GM13977 (cell line): ENCODE measurements around the gene JPT2.

Experiments used
- DNase-seq: peaks from one replicate; pipeline ENCODE4 v3.0.0; 2012; ENCODE audit warnings: low spot score
- CTCF ChIP-seq: IDR thresholded peaks from 2 replicates; pipeline ENCODE4 v1.5.1; 2012; ENCODE audit warnings: mild to moderate bottlenecking, control low read depth; ENCODE audit not compliant: insufficient read depth; ENCODE audit errors: extremely low read depth, missing control alignments
- in situ Hi-C: fragments of 300-500 bp; cut with MboI; formaldehyde crosslinking; loops from one replicate; pipeline ENCODE4 v1.12.0; 2022; ENCODE audit warnings: low sequenced_read_pairs, low pct_unique_long_range_greater_than_20kb, mixed read lengths, inconsistent platforms; ENCODE audit not compliant: unreplicated experiment

The JPT2 gene

GRCh38 chr16:1721372-1721771, 43.3 kb downstream of the JPT2 start:
- in situ Hi-C loops = no loop called here
- DNase-seq = no peak
- no peak for TF ChIP-seq CTCF

- in situ Hi-C loops = no loop called here
- TF ChIP-seq CTCF = peak; percentile 73
- DNase-seq = peak; percentile 67
These were observed 45.5 kb downstream of the JPT2 start for GRCh38 chr16:1723450-1724147.

- in situ Hi-C loops = no loop called here
- no peak for TF ChIP-seq CTCF
- no peak for DNase-seq
These were observed 46.4 kb downstream of the JPT2 start for GRCh38 chr16:1724491-1724890.

- in situ Hi-C loops = no loop called here
- no peak for TF ChIP-seq CTCF
- no peak for DNase-seq
These were observed 48.8 kb downstream of the JPT2 start for GRCh38 chr16:1726661-1727502.

- in situ Hi-C loops = no loop called here
- no peak for DNase-seq
- no peak for TF ChIP-seq CTCF
These were observed 49.9 kb downstream of the JPT2 start for GRCh38 chr16:1727651-1728624.

GRCh38 chr16:1729026-1729425, 50.9 kb downstream of the JPT2 start:
- TF ChIP-seq CTCF = no peak
- in situ Hi-C loops = no loop called here
- no peak for DNase-seq
